Subcutaneous abdominal adipose tissue (tissue), 5 donors: ENCODE measurements around the gene CCNQ.

Source experiments
- H3K27ac ChIP-seq: one replicate; pipeline ENCODE4 v1.7.0; 2013; ENCODE audit warnings: low read depth, mild to moderate bottlenecking, inconsistent platforms, low read length, moderate library complexity
- H3K27me3 ChIP-seq, 5 donors: one replicate each; pipeline ENCODE4 v1.7.0; 2013; ENCODE audit warnings: low read length in 5 of 5, inconsistent platforms in 1 of 5; ENCODE audit not compliant: control insufficient read depth in 5 of 5, insufficient read depth in 4 of 5
- H3K36me3 ChIP-seq, 5 donors: one replicate each; pipeline ENCODE4 v1.7.0; 2013; ENCODE audit warnings: low read length in 5 of 5; ENCODE audit not compliant: control insufficient read depth in 5 of 5, insufficient read depth in 5 of 5
- H3K4me1 ChIP-seq, 5 donors: one replicate each; pipeline ENCODE4 v1.7.0; 2013; ENCODE audit warnings: low read length in 5 of 5, mild to moderate bottlenecking in 3 of 5, moderate library complexity in 1 of 5; ENCODE audit not compliant: control insufficient read depth in 5 of 5, insufficient read depth in 5 of 5
- H3K4me3 ChIP-seq, 5 donors: one replicate each; pipeline ENCODE4 v1.7.0; 2013; ENCODE audit warnings: low read length in 5 of 5, low read depth in 1 of 5
- H3K9ac ChIP-seq, 5 donors: one replicate each; pipeline ENCODE4 v1.7.0; 2013; ENCODE audit warnings: low read length in 5 of 5, mild to moderate bottlenecking in 4 of 5, moderate library complexity in 3 of 5
- H3K9me3 ChIP-seq, 5 donors: one replicate each; pipeline ENCODE4 v1.7.0; 2013; ENCODE audit warnings: low read length in 5 of 5; ENCODE audit not compliant: control insufficient read depth in 5 of 5
- donor health status: healthy.
- donor health status: healthy.
- donor health status: healthy.
- donor health status: healthy.
- donor health status: healthy.

CCNQ gene

DNA sequence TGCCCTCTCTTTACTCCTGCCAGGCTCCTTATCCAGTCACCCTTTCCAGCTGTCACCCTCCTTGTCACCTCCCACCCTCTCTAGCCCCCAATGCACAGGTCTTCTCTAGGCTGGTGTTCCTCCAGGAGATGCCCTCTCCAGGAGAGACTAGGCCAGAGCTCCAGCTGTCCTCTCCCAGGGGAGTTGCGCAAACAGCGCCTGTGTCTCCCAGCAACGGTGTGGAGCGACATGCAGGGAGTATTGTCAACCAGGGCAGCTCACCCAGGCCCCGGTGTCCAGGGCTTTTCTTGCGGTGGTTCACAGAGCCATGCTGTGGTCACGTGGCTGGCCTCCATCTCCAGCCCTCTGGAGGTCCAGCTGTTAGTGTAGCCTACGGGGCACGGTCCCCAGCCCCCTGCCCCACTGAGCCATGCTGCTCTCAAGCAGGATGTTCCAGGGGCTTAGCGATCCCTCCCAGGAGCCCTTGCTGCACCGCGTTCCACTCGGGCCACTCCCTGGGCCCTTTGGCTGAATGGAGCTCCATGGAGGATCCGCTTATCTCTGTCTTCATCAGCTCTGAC, 34.8 kb downstream of the CCNQ start:
- peaks cover 0 to 42% (median 38%) of the 10 kb centered on the region in 5 donors for H3K27me3 ChIP-seq
- peaks cover 0 to 4% (median 0%) of the 10 kb centered on the region in 5 donors for H3K9me3 ChIP-seq
- H3K4me1 ChIP-seq: peaks cover 0 to 10% (median 6%) of the 10 kb centered on the region in 5 donors
- no peak overlapping the region for H3K9ac ChIP-seq
- H3K4me3 ChIP-seq: no peak overlapping the region
- no peaks in the 10 kb centered on the region for H3K36me3 ChIP-seq
- H3K27ac ChIP-seq: no peak overlapping the region

DNA sequence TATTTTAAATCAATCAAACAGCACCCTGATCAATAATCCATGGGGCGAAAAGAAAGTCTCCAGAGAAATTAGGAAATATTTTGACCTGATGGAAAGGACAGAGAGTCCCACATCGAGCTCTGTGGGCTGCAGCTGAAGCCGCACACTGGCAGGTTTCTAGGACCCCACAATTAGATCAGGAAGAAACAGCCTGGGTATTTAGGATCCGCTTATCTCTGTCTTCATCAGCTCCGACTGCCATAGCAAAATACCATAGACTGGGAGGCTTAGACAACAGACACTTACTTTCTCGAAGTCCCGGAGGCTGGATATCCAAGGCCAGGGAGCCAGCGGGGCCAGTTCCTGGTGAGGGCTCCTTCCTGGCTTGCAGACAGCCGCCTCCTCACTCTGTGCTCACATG, 36.4 kb downstream of the CCNQ start:
- Histone ChIP-seq H3K4me3 (no peak overlapping the region), H3K9me3 (no peaks in the 10 kb centered on the region), H3K27ac (no peak overlapping the region), H3K27me3 (peaks cover 0 to 35% (median 28%) of the 10 kb centered on the region in 5 donors), H3K9ac (no peak overlapping the region), H3K36me3 (no peaks in the 10 kb centered on the region), H3K4me1 (peaks cover 0 to 10% (median 6%) of the 10 kb centered on the region in 5 donors)

DNA sequence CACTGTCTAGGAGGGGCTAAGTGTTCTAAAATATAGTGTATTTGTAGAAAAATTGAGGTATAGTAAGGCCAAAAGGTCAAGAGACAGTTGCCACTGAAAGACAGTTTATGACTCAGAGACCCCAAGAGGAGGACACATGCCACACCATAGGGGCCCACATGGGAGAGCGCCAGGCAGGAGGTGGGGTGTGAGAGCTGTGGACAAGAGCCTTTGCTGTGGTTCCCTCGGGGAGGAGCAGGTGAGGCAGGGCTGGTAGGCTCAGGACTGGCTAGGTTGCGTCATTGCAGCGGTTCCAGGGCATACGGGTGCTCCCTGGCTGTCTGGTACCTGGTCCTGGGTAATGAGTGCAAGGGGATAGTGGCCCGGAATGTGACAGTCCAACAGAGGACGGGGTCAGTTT, 37.6 kb downstream of the CCNQ start:
- Histone ChIP-seq H3K36me3 (no peaks in the 10 kb centered on the region), H3K9ac (no peak overlapping the region), H3K4me3 (no peak overlapping the region), H3K9me3 (no peaks in the 10 kb centered on the region), H3K27me3 (peaks cover 8 to 39% (median 30%) of the 10 kb centered on the region in 5 donors), H3K4me1 (peaks cover 0 to 10% (median 6%) of the 10 kb centered on the region in 5 donors), H3K27ac (no peak overlapping the region)

DNA sequence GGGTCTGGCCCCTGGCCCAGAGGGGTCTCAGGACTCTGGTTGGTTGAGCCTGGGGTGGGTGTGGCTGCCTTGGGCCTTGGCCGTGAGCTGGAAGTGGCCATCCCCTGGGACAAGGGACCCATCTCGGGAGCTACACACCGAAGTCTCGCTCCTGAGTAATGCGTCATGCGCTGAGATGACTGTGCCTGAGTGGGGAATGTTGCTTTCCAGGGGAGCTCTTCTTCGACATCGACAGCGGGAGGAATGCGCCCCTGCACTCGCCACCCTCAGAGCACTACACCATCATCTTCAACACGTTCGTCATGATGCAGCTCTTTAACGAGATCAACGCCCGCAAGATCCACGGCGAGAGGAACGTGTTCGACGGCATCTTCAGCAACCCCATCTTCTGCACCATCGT, 38.5 kb downstream of the CCNQ start:
- Histone ChIP-seq H3K27ac (no peak overlapping the region), H3K27me3 (peaks cover 11 to 42% (median 33%) of the 10 kb centered on the region in 5 donors)

DNA sequence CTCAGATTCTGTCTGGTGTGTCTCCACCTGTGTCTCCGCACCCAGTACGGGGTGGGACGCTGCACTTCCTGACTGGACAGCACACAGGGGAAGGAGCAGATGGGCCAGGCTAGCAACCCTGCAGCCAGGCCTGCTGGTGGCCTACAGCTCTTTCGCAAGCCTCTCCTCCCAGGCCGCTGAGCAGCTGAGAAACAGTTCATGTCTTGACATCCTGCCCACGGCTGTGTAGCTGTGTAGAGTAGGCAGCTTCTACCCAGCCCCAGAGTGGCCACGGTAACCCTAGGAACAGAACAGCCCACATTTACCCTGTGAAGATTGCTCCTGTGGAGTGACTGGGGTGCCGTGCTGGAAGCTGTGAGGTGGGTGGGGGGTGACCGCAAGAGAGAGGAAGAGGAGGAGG, 38.9 kb downstream of the CCNQ start:
- Histone ChIP-seq H3K9me3 (no peaks in the 10 kb centered on the region), H3K27me3 (peaks cover 13 to 46% (median 34%) of the 10 kb centered on the region in 5 donors), H3K27ac (no peak overlapping the region), H3K9ac (no peak overlapping the region), H3K36me3 (no peaks in the 10 kb centered on the region), H3K4me1 (peaks cover 0 to 10% (median 6%) of the 10 kb centered on the region in 5 donors), H3K4me3 (no peak overlapping the region)

More for the DNA sequence above, 38.5 kb downstream of the CCNQ start:
- no peak overlapping the region for H3K4me3 ChIP-seq
- no peaks in the 10 kb centered on the region for H3K36me3 ChIP-seq
- no peak overlapping the region for H3K9ac ChIP-seq
- H3K9me3 ChIP-seq: no peaks in the 10 kb centered on the region
- H3K4me1 ChIP-seq: peaks cover 0 to 10% (median 6%) of the 10 kb centered on the region in 5 donors

DNA sequence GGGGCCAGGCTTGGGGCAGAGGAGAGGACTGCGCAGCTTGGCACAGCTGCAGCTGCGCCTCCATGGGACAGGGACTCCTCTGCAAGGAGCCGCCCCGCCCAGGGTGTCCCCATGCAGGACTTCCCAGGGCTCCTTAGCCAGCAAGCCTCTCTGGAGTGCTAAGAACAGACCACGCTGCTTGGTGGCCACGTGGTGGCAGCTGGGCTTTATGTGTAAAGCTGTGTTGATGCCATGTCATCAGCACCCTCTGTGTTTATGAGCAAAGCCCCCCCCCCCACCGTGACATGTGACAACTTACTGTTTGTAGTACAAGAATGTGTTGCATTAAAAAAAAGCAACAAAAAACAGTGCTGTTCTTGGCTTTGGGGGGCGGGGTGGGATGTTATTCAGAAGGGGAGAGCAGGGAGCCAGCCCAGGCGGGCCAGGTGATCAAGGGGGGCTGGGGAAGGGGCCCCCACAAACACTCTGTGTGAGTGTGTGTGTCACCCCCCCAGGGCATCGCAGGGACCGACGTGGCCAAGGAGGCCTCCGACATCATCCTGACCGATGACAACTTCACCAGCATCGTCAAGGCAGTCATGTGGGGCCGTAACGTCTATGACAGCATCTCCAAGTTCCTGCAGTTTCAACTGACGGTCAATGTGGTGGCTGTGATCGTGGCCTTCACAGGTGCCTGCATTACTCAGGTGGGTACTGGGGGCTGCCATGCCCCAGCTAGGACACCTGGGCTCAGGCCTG, 41.2 kb downstream of the CCNQ start:
- H3K36me3 ChIP-seq: no peaks in the 10 kb centered on the region
- H3K27ac ChIP-seq: no peak overlapping the region
- no peak overlapping the region for H3K4me3 ChIP-seq
- H3K9ac ChIP-seq: no peak overlapping the region
- H3K4me1 ChIP-seq: peaks cover 0 to 10% (median 6%) of the 10 kb centered on the region in 5 donors
- peaks cover 13 to 56% (median 42%) of the 10 kb centered on the region in 5 donors for H3K27me3 ChIP-seq
- no peaks in the 10 kb centered on the region for H3K9me3 ChIP-seq

DNA sequence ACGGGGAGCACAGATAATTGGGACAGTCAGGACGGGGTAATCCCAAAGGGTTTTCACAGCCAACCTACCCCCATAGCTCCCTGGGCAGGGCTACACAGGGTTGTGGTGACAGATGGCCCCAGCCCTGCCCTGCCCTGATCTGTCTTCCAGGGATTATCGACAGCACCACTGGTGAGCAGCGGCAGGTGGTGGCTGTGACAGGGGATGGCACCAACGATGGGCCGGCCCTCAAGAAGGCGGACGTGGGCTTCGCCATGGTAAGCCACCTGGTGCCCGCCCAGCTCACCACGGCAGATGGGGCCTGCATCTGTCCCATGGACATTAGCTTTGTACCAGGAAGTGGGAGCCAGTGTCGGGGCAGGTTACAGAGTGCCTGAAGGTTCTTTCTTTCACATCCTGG, 42.2 kb downstream of the CCNQ start:
- H3K27me3 ChIP-seq: peaks cover 13 to 58% (median 42%) of the 10 kb centered on the region in 5 donors
- H3K9ac ChIP-seq: no peak overlapping the region
- no peak overlapping the region for H3K4me3 ChIP-seq
- H3K4me1 ChIP-seq: peaks cover 0 to 10% (median 6%) of the 10 kb centered on the region in 5 donors
- no peaks in the 10 kb centered on the region for H3K9me3 ChIP-seq
- no peaks in the 10 kb centered on the region for H3K36me3 ChIP-seq
- H3K27ac ChIP-seq: no peak overlapping the region

DNA sequence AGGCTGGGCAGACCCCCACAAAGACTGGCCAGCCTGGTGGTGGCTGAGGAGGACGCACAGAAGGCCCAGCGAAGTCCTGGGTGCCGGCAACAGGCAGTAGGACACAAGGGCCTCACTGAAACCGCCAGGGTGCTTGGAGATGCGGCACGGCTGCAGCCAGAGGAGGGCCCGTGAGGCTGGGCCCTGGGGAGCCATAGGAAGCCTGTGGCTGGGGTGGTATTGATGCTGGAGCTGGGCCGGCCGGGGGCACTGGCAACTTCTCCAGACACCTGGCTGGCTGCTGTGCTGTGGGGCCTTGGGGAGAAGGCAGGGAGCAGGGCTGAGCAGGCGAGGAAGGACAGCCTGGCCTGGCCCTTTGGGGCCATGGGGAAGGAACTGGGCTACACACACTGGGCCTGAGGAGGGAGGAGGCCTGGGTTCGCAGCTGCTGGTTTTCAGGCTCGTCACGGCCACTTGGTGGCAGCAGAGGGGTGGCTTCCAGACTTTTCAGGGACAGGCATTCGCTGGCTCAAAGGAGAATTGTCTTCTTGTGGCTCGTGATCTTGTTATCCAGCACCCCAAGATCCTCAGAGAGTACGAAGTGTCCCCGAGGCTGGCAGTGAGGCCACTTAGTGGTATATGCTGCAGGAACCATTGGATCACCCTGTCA, 44.3 kb downstream of the CCNQ start:
- no peaks in the 10 kb centered on the region for H3K36me3 ChIP-seq
- no peak overlapping the region for H3K9ac ChIP-seq
- peaks cover 13 to 60% (median 34%) of the 10 kb centered on the region in 5 donors for H3K27me3 ChIP-seq
- H3K27ac ChIP-seq: no peak overlapping the region
- H3K4me3 ChIP-seq: no peak overlapping the region
- peaks cover 0 to 3% (median 0%) of the 10 kb centered on the region in 5 donors for H3K9me3 ChIP-seq
- H3K4me1 ChIP-seq: peaks cover 0 to 3% (median under 1%) of the 10 kb centered on the region in 5 donors

DNA sequence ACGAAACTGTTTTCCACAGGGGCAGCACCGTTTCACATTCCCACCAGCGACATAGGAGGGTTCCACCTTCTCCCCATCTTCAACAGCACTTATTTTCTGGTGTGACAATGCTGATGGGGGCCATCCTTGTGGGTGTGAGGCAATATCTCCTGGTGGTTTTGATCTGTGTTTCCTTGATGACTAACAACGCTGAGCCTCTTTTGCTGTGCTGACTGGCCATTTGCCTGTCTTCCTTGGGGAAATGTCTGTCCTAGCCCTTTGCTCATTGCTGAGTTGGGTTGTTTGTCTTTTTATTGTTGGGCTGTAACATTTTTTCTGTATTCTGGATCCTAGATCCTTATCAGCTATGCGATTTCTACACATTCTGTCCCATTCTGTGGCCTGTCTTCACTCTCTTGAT, 47.8 kb downstream of the CCNQ start:
- no peak overlapping the region for H3K9ac ChIP-seq
- H3K27ac ChIP-seq: no peak overlapping the region
- H3K36me3 ChIP-seq: no peaks in the 10 kb centered on the region
- H3K27me3 ChIP-seq: peaks cover 3 to 55% (median 44%) of the 10 kb centered on the region in 5 donors
- H3K4me3 ChIP-seq: no peak overlapping the region
- H3K4me1 ChIP-seq: no peaks in the 10 kb centered on the region
- H3K9me3 ChIP-seq: peaks cover 0 to 3% (median 0%) of the 10 kb centered on the region in 5 donors

DNA sequence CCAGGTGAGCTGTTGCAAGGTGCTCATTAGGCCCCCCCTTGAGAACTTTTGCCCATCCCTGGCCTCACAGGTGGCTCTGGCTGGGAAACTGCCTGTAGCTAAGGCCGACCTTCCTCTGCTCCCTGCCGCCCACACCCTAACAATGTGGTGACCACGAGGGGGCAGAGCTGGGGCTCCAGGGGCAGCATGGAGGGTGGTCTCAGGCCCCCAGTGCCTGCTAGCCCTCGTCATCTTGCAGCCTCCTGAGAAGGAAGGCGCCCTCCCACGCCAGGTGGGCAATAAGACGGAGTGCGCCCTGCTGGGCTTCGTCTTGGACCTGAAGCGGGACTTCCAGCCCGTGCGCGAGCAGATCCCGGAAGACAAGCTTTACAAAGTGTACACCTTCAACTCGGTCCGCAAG, 49.1 kb downstream of the CCNQ start:
- Histone ChIP-seq H3K4me1 (no peaks in the 10 kb centered on the region), H3K9ac (no peak overlapping the region), H3K36me3 (no peaks in the 10 kb centered on the region), H3K27ac (no peak overlapping the region), H3K4me3 (no peak overlapping the region), H3K9me3 (peaks cover 0 to 3% (median 0%) of the 10 kb centered on the region in 5 donors), H3K27me3 (peaks cover 0 to 51% (median 43%) of the 10 kb centered on the region in 5 donors)
